GM21447 (cell line): ENCODE measurements around the gene TBX3.

Source experiments
- ATAC-seq: cut with Tn5 transposase; IDR thresholded peaks from one replicate; pipeline ENCODE4 v1.9.1; 2021; ENCODE audit not compliant: unreplicated experiment

Gene TBX3

GRCh38 chr12:114631242-114631641 is 52.7 kb downstream of the TBX3 start:
- ATAC-seq = no peak

GRCh38 chr12:114628199-114628598 is 55.8 kb downstream of the TBX3 start:
- ATAC-seq = no peak

- no peak for ATAC-seq
These were observed 56.6 kb downstream of the TBX3 start for GRCh38 chr12:114627393-114627792.

DNA sequence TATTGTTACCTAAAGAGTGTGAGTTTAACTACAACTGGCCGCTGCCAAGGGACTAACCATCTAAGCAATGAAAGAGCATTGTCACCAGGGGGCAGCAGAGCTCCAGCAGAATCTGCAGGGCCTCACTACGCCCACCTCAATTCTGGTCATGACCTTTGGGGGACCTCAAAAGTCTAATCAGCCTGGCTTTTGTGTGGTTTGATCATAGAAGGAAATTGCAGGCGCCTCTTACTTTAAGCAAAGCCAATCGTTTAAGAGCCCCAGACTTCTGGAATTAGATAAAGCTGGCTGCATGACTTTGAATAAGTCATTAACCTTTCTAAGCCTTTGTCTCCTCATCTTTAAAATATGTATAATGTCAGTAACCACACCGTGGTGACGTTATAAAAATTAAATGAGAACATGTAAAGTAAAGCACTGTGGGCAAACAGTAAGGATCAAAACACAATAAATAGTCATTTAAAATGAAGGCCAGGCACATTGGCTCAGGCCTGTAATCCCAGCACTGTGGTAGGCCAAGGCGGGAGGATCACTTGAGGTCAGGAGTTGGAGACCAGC is 58.6 kb downstream of the TBX3 start:
- ATAC-seq = no peak

DNA sequence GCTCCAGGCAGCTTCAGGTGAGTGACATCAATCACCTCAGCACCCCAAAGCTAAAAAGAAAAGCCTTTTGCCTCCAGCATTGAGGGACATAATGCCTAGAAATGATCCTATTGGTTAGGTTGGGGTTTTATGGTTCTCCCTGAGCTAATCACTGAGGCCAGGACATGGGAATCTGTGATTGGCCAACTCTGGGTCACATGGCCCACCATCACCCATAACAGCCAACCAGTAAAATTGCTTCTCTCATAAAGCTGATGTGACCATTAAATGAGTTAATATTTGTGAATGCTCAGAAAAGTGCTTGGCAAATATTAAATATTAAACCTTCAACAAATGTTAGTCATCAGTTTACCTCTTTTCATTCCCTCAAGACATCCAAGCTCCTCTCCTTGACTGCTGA is 60.2 kb downstream of the TBX3 start:
- no peak for ATAC-seq
